ENCODE results near the gene SCUBE1.

DNA sequence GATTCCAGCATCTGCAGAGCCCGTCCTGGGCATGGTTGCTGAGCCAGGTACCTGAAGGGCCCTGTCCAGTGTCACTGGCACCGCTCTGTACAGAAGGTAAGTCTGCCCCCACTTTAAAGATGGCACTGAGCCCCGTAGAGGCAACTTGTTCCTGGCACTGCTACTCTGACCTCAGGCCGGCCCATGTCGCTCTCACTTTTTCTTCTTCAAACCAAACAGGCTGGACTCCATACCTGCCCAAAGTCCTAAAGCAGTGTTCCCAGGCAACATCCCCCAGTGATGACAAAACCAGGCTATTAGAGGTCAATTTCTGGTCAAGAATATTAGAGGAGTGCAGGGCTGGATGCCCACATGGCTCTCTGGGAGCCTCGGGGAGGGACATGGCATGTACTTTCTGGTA, 109.6 kb downstream of the SCUBE1 start:
- TF ChIP-seq, protein P1, sequence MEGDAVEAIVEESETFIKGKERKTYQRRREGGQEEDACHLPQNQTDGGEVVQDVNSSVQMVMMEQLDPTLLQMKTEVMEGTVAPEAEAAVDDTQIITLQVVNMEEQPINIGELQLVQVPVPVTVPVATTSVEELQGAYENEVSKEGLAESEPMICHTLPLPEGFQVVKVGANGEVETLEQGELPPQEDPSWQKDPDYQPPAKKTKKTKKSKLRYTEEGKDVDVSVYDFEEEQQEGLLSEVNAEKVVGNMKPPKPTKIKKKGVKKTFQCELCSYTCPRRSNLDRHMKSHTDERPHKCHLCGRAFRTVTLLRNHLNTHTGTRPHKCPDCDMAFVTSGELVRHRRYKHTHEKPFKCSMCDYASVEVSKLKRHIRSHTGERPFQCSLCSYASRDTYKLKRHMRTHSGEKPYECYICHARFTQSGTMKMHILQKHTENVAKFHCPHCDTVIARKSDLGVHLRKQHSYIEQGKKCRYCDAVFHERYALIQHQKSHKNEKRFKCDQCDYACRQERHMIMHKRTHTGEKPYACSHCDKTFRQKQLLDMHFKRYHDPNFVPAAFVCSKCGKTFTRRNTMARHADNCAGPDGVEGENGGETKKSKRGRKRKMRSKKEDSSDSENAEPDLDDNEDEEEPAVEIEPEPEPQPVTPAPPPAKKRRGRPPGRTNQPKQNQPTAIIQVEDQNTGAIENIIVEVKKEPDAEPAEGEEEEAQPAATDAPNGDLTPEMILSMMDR (IDR thresholded peaks at IDR 0.05), result no peak
- TF ChIP-seq POLR2A (IDR thresholded peaks at IDR 0.05), result no peak
